Measurements from ENCODE around the gene ZNF862. TPM values are rescaled to one million over a fixed set of nuclear protein-coding genes. Genes with fewer than 3 reads are reported as not detected.

The ZNF862 gene
- total RNA-seq, 4 donors from 2014 or later, result 6.6 to 40.3 (median 18.6) TPM

GRCh38 chr7:149824301-149824741 lies 13.9 kb upstream of the ZNF862 start:
- WGBS, 2 donors (ENCODE audit: low coverage in 1 of 2), result no CpG with 5 or more reads among the region's 13 CpGs
- Histone ChIP-seq H3K27me3 (no peaks in the 10 kb centered on the region), H3K36me3 (no peaks in the 10 kb centered on the region)

DNA sequence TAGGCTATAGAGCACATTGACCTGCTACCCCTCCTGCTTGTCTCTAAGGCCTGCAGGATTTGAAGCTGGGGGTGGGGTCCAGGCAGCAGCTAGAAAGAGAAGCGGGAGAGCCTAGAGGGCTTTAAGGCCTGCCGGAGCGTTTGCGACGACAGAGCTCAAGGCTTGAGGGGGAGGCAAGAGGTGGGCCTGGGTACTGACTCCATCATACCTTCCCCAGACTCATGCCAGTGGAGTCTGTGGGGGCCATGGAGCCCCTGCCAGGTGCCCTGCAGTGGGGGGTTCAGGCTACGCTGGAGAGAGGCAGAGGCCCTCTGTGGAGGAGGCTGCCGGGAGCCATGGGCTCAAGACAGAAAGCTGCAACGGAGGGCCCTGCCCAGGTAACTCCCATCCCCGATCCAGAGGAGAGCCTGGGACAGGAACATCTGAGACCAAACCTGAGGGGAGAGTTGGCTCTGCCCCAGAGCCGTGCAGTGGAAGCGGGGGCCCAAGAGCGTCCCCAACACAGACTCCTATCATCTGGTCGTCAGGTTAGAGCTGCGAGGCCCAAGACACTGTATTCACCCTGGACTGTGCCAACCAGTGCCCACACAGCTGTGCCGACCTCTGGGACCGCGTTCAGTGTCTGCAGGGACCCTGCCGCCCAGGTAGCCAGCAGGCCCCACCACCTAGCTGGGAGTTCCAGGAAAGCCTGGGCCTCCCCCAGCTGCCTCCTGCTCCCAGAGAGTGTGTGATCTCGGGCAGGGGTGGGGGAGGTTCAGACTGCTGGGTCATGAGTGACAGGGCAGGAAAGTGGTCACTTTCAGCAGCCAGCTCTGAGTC lies 13.2 kb upstream of the ZNF862 start:
- TF ChIP-seq EP300 (IDR thresholded peaks at IDR 0.05), result no peak
- TF ChIP-seq POLR2A (IDR thresholded peaks at IDR 0.05), result no peak
- TF ChIP-seq CTCF (IDR thresholded peaks at IDR 0.05), result no peak
- no peak for TF ChIP-seq POLR2AphosphoS5 (IDR thresholded peaks at IDR 0.05)
- H3K27ac ChIP-seq, result no peak overlapping the region
- no peaks in the 10 kb centered on the region for H3K9me3 ChIP-seq
- no peak overlapping the region for H3K4me3 ChIP-seq
- H3K36me3 ChIP-seq, result no peaks in the 10 kb centered on the region
- no peaks in the 10 kb centered on the region for H3K27me3 ChIP-seq
- WGBS, 2 donors (ENCODE audit: low coverage in 1 of 2), result 86% methylated on average over 6 of the region's 19 CpGs; no CpG with 5 or more reads in 1 of the 2 donors
- no peak for ATAC-seq
- no peaks in the 10 kb centered on the region for H3K4me1 ChIP-seq

More at GRCh38 chr7:149824301-149824741, 13.9 kb upstream of the ZNF862 start:
- ATAC-seq, result no peak
- TF ChIP-seq EP300 (IDR thresholded peaks at IDR 0.05), result no peak
- no peak for TF ChIP-seq POLR2AphosphoS5 (IDR thresholded peaks at IDR 0.05)
- no peak overlapping the region for H3K27ac ChIP-seq
- no peaks in the 10 kb centered on the region for H3K4me1 ChIP-seq
- no peak overlapping the region for H3K4me3 ChIP-seq
- H3K9me3 ChIP-seq, result no peaks in the 10 kb centered on the region

- Histone ChIP-seq H3K9me3 (no peaks in the 10 kb centered on the region), H3K4me1 (no peaks in the 10 kb centered on the region), H3K4me3 (no peak overlapping the region), H3K27me3 (peaks cover 5% of the 10 kb centered on the region), H3K36me3 (no peaks in the 10 kb centered on the region), H3K27ac (no peak overlapping the region)
- WGBS, 2 donors (ENCODE audit: low coverage in 1 of 2), result no CpG with 5 or more reads among the region's 19 CpGs
- TF ChIP-seq POLR2A (IDR thresholded peaks at IDR 0.05) (no peak), POLR2AphosphoS5 (IDR thresholded peaks at IDR 0.05) (no peak), CTCF (IDR thresholded peaks at IDR 0.05) (no peak), EP300 (IDR thresholded peaks at IDR 0.05) (no peak)
- ATAC-seq, result no peak
These were observed 12.4 kb upstream of the ZNF862 start for GRCh38 chr7:149825567-149826343.

GRCh38 chr7:149826344-149827088 lies 11.7 kb upstream of the ZNF862 start:
- no peak for TF ChIP-seq EP300 (IDR thresholded peaks at IDR 0.05)
- no peak for TF ChIP-seq POLR2A (IDR thresholded peaks at IDR 0.05)
- no peak for TF ChIP-seq CTCF (IDR thresholded peaks at IDR 0.05)
- TF ChIP-seq POLR2AphosphoS5 (IDR thresholded peaks at IDR 0.05), result no peak
- Histone ChIP-seq H3K4me1 (no peaks in the 10 kb centered on the region), H3K27me3 (peaks cover 12% of the 10 kb centered on the region), H3K4me3 (no peak overlapping the region), H3K36me3 (no peaks in the 10 kb centered on the region), H3K9me3 (no peaks in the 10 kb centered on the region), H3K27ac (no peak overlapping the region)
- peak; percentile 20 for ATAC-seq
- no CpG with 5 or more reads among the region's 12 CpGs for WGBS, 2 donors (ENCODE audit: low coverage in 1 of 2)

All from gastroesophageal sphincter (tissue), 4 donors.